ENCODE data around the gene TMEM184A.
A peak's percentile ranks its signal among the peaks of the same experiment; 100 is the strongest.
"Not testable (repeated sequence)": the region's sequence is repeated elsewhere in the genome, so short reads cannot be mapped to it uniquely, and the experiment has no call there.

The TMEM184A gene

GRCh38 chr7:1590476-1590875 lies 34.5 kb upstream of the TMEM184A start:
- no peak for DNase-seq (ENCODE audit: low read depth in 2 of 2)

GRCh38 chr7:1588978-1589377 lies 33.0 kb upstream of the TMEM184A start:
- no peak for DNase-seq (ENCODE audit: low read depth in 2 of 2)

- DNase-seq (ENCODE audit: low read depth in 2 of 2) = no peak
Measured at GRCh38 chr7:1587738-1588137, 31.7 kb upstream of the TMEM184A start.

- no peak for DNase-seq (ENCODE audit: low read depth in 2 of 2)
Measured at GRCh38 chr7:1586827-1587705, 31.1 kb upstream of the TMEM184A start.

GRCh38 chr7:1586126-1586826 lies 30.3 kb upstream of the TMEM184A start:
- no peak for DNase-seq (ENCODE audit: low read depth in 2 of 2)

GRCh38 chr7:1585142-1585981 lies 29.4 kb upstream of the TMEM184A start:
- DNase-seq (ENCODE audit: low read depth in 2 of 2) = no peak

GRCh38 chr7:1584700-1585099 lies 28.7 kb upstream of the TMEM184A start:
- DNase-seq (ENCODE audit: low read depth in 2 of 2) = no peak

- DNase-seq (ENCODE audit: low read depth in 2 of 2) = not testable (repeated sequence)
Measured at GRCh38 chr7:1583241-1583930, 27.4 kb upstream of the TMEM184A start.

GRCh38 chr7:1580422-1581030 lies 24.5 kb upstream of the TMEM184A start:
- DNase-seq (ENCODE audit: low read depth in 2 of 2) = no peak

GRCh38 chr7:1579481-1580421 lies 23.7 kb upstream of the TMEM184A start:
- peak; percentile 22 to 41 for DNase-seq (ENCODE audit: low read depth in 2 of 2)

GRCh38 chr7:1578513-1578912 lies 22.5 kb upstream of the TMEM184A start:
- no peak for DNase-seq (ENCODE audit: low read depth in 2 of 2)

GRCh38 chr7:1576521-1577253 lies 20.7 kb upstream of the TMEM184A start:
- DNase-seq (ENCODE audit: low read depth in 2 of 2) = no peak

GRCh38 chr7:1575809-1576208 lies 19.8 kb upstream of the TMEM184A start:
- no peak for DNase-seq (ENCODE audit: low read depth in 2 of 2)

- no peak for DNase-seq (ENCODE audit: low read depth in 2 of 2)
Measured at GRCh38 chr7:1572111-1572822, 16.3 kb upstream of the TMEM184A start.

- DNase-seq (ENCODE audit: low read depth in 2 of 2) = peak; percentile 88
Measured at GRCh38 chr7:1569833-1570632, 14.0 kb upstream of the TMEM184A start, which contains the start of gene PSMG3. TSS of gene PSMG3 (minus strand) at chr7:1570032. CDS start at chr7:1569339, 693 bp downstream.

- DNase-seq (ENCODE audit: low read depth in 2 of 2) = no peak
Measured at GRCh38 chr7:1569440-1569832, 13.4 kb upstream of the TMEM184A start.

- DNase-seq (ENCODE audit: low read depth in 2 of 2) = peak; percentile 19 to 24
Measured at GRCh38 chr7:1569016-1569415, 13.0 kb upstream of the TMEM184A start.

Data from stimulated activated CD8-positive, alpha-beta memory T cell treated with anti-CD3 and anti-CD28 coated beads, Interleukin-15, amount 100 ng/mL, for 48 hours (primary cell).